LHCN-M2 (cell line): ENCODE results near the gene DHRS7C. TPM values are rescaled to one million over a fixed set of nuclear protein-coding genes. Genes with fewer than 3 reads are reported as not detected.

Experiments
- DNase-seq: peaks from one replicate; pipeline ENCODE4 v3.0.0-alpha.2; 2012; ENCODE audit warnings: low read depth
- polyA plus RNA-seq: library from polyadenylated mRNA; unstranded; fragments of >200 nt; gene quantifications from one replicate; pipeline ENCODE4 v1.2.1, GENCODE V29; 2012; ENCODE audit warnings: missing spikeins
- total RNA-seq: library from RNA; depleted of rRNA; stranded (reverse); fragments of >200 nt; gene quantifications from 2 replicates; pipeline ENCODE4 v1.2.3, GENCODE V29; 2014; rRNA removed

DHRS7C gene, protein sequence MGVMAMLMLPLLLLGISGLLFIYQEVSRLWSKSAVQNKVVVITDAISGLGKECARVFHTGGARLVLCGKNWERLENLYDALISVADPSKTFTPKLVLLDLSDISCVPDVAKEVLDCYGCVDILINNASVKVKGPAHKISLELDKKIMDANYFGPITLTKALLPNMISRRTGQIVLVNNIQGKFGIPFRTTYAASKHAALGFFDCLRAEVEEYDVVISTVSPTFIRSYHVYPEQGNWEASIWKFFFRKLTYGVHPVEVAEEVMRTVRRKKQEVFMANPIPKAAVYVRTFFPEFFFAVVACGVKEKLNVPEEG
- not detected in 2 replicates for total RNA-seq
- not detected for polyA plus RNA-seq

- DNase-seq: no peak
Observed at GRCh38 chr17:9790889-9791876, at the start of gene DHRS7C. DHRS7C (minus strand) TSS chr17:9791592; CDS start chr17:9791284, 308 bp downstream.

DNA sequence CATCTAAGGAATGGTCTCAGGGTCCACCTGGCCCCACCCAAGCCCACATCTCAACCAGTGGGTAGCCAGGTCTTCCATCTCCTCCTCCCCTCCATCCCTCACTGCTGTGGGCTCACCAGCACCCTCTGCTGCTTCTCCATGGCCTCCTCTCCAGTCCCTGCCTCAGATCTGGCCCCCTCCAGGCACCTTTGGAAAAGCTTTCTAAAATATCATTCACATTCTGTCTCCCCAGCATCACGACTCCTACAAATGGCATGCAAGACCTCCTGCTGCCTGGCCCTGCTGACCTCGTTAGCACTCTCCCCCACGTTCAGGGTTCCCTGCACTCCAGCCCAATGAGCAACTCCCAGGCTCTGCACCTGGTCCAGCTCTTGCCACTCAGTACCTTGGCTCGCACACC is 48.0 kb upstream of the DHRS7C start:
- DNase-seq: no peak

DNA sequence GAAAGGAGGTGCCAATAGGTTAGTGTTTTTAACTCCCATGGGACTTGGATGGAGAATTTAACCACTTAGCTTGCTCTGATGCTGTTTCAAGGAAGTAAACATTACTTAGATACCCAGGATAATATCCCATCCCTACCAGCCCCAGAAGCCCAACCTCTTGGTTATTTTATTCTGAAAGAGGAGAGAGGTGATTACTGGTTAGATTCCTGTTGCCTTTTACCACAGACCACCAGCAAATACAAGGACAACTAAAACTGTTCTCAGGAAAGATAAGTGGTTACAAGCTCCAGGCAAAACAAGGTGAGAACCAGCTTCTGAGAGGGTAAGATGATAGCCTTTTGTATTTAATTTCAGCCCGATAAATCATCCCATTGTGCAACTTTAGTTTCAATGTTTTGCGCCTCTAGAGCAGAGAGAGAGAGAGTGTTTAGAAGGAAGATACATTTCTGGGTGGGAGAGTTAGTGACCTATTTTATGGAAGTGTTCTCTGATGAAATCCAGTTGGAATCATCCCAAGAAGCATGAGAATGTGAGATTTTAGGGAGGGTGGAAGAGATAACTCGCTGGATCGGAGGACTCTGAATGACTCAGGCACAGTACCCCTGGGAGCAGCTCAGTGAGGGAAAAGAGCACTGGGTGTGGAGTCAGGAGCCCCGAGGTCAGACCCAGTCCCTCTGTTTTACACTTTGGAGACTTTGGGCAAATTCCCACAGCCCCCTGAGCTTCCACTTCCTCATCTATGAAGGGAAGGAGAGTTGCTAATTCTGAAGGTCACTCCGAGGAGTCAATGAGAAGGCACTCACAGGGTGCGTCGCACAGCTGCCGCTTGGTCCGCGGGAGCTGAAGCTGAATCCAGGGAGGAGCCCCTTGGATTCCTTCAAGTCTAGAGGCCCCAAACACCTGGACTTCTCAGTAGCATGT is 46.4 kb upstream of the DHRS7C start:
- DNase-seq: peak; percentile 3

DNA sequence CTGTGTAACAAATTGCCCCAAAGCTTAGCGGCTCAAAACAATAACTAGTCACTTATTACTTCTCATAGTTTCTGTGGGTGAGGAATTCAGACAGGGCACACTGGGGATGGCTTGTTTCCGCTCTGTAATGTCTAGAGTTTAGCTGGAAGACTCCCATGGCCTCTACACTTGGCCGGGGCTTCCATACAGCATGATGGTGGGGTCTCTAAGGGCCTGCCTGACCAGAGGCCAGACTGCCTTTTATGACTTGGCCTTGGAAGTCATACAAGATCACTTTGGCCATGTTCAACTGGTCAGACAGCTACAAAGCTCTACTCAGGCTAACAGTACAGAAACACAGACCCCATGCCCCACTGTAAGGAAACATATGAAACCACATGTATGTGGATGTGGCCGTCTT is 42.5 kb upstream of the DHRS7C start:
- DNase-seq: no peak

DNA sequence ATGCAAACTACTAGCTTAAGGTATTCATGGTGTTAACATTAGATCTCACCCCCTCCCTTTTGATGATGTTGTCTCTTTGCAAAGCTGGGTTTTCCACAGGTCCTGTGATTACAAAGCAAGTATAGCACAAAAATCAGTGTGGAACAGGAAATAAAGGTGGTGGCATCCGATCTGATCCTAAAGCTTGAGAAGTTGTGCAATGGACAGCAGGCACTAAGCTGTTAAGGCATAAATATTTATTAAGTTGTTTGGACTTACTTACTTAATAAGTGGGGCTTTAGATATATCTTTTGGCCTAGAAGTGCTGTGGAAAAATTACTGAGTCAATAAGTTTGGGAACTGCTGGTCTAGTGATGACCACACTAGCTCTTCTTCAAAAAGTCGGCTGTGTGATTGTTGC is 39.3 kb upstream of the DHRS7C start:
- no peak for DNase-seq

GRCh38 chr17:9829343-9829742 is 38.0 kb upstream of the DHRS7C start:
- DNase-seq: no peak

GRCh38 chr17:9828296-9829295 is 37.2 kb upstream of the DHRS7C start:
- no peak for DNase-seq

DNA sequence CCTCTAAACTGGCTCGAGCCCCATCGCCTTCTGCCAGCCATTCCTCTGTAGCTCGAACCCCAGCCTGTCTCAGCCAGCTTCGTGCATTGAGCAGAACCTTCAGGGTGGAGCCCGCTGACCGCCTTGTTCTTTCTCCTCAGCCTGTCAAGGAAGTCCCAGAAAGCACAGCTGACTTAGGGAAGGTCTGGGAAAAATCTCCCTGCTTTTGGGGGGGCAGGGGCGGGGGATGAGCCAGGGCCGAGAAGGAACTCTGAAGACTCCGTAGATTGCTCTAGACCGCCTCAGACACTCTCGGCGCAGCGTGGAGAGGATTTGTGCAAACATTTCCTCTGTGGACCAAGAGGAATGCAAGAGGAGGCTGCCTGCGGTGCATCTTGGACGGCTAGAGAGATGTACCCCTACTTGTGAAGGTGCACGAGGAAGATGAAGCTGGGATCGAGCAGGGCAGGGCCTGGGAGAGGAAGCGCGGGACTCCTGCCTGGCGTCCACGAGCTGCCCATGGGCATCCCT is 34.3 kb upstream of the DHRS7C start, which contains the start of gene GLP2R:
GLP2R (plus strand) TSS at position 284 of the 510 bp plus-strand sequence; CDS start at position 424, 140 bp downstream.
- no peak for DNase-seq

DNA sequence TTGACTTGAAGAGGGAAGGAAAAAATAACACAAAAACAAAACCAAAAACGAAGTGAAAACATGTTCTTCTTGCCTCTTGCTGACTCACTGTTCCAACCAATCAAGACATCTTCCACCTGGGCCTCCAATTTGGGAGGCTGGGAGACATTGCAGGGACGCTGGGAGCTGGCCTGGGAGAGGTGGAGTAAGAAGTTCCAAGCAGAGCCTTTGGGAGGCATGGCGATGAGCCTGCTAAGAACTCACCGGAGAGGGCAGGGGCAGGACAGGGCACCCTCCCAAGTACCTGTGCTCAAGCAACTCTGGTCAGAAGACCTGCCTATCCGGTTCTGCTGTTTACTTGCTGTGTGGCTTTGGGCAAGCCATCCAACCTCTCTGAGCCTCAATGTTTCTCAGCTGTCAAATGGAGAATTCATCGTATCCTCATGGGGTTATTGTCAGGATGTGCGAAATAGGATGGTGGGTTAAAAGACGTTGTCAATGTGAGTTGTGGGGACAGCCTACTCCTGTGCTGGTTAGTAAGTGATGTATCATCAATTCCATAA is 33.5 kb upstream of the DHRS7C start:
- DNase-seq: no peak

DNA sequence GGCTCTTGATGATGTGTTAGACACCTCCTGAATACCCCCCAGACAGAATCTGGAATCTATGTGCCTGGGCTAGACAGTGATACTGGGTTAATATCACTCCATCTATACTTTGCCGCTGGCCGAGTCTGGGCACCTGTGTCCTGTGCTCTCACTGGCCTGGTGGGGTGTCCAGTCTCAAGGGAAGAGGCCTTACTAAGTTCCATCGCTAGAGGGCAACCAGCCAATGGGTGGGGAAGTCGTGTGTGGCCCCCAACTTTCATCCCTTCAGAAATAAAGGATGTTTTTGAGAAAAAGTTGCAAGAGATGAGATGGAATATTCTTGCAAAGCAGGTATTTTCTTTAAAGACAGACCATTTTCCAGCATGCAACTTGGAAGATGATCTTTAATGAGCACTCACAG is 32.7 kb upstream of the DHRS7C start:
- DNase-seq: no peak

GRCh38 chr17:9821921-9822320 is 30.5 kb upstream of the DHRS7C start, which contains the start of gene GSG1L2:
GSG1L2 (minus strand) TSS chr17:9822079; CDS start chr17:9822071, 8 bp downstream.
- no peak for DNase-seq

DNA sequence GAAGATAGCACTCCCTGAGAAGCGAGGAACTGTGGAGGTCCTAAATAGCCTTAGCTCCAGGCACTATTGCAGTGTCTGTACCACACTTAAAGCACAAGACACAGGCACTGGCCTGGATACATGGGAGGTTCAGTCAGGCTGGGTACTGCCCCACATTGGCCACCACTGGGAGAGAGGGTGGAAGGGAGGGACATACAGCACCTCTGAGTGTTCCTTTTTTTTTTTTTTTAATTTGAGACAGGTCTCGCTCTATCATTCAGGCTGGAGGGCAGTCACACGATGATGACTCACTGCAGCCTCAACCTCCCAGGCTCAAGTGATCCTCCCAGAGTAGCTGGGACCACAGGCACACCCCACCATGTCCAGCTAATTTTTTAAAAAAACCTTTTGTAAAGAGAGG is 29.1 kb upstream of the DHRS7C start:
- DNase-seq: no peak

- no peak for DNase-seq
Observed at GRCh38 chr17:9818760-9819159, 27.4 kb upstream of the DHRS7C start.

- DNase-seq: no peak
Observed at GRCh38 chr17:9817086-9817485, 25.7 kb upstream of the DHRS7C start.

DNA sequence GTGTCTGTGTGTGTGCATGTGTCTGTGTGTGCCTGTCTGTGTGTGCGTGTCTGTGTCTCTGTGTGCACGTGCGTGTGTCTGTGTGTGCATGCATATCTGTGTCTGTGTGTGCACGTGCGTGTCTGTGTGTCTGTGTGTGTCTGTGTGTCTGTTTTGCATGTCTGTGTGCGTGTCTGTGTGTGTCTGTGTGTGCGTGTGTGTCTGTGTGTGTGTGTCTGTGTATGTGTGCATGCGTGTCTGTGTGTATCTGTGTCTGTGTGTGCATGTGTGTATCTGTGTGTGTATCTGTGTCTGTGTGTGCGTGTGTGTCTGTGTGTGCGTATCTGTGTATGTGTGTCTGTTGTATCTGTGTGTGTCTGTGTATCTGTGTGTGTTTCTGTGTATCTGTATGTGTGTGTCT is 25.1 kb upstream of the DHRS7C start:
- no peak for DNase-seq

DNA sequence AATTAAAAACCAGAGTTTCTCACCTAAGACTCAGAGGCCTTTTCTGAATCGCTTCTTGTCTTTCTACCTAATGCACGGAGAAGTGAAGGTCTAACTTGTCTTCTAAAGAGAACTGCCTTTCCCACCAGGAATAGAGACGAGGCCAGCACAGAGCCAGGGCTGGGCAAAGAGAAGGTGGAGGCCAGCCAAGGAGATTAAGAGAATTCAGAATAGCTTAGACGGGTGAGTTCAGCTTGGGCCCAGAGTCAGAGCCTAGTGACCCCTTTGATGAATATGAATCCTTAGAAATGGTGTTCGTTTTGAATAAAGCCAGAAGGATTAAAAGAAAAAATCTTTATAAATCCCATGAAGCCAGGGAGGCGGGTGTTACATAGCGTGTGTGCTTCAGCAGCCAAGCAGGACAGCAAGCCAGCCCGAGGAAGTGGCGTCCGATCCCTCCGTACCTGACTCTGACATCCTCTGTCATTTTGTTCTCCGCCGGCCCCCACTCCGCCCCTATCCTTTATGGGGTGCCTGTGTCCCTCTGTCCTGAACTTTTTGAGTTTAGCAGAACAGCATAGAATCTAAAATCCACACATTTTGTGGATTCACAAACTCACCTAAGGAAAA is 23.0 kb upstream of the DHRS7C start:
- no peak for DNase-seq

- DNase-seq: no peak
Observed at GRCh38 chr17:9813166-9813565, 21.8 kb upstream of the DHRS7C start.

GRCh38 chr17:9811537-9811936 is 20.1 kb upstream of the DHRS7C start:
- DNase-seq: no peak

DNA sequence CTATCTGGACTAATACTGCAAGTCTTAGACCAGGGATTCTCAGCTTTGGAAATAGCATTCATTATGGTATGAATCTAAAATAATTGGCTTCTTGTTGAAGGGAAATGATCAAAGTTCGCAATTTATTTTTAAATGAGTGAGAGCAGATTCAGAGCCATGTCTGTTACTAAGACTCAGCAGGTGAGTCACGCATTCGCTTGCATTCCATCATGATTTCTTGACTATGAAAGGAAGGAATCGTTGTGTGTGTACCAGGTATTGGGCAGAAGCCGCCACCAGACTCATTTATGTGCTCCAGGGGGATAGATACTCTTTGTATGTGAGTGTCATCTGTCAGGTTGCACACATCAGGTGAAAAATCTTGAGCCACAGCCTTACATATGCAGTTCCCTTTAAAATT is 19.7 kb upstream of the DHRS7C start:
- DNase-seq: no peak
